NT2/D1 (cell line): ENCODE results near the gene JARID2.

Source experiments
- YY1 ChIP-seq: IDR thresholded peaks from 2 replicates; pipeline ENCODE4 v1.6.1; 2011; ENCODE audit not compliant: insufficient read length, insufficient read depth
- ZNF274 ChIP-seq: IDR thresholded peaks from 2 replicates; pipeline ENCODE4 v1.6.1; 2011; ENCODE audit warnings: mild to moderate bottlenecking, low read depth, low read length

GRCh38 chr6:15490242-15491100 lies 244.6 kb downstream of the JARID2 start:
- no peak for TF ChIP-seq YY1
- TF ChIP-seq ZNF274 = no peak
